Endothelial cell of umbilical vein (primary cell): ENCODE data around the gene DGUOK. TPM values are rescaled to one million over a fixed set of nuclear protein-coding genes. Genes with fewer than 3 reads are reported as not detected.

Experiments
- BruUV-seq: library from RNA; stranded (reverse); fragments of 400-500 nt; replicated peaks from 2 replicates; lab custom pipeline; 2021; lab: Mats Ljungman, UMichigan
- CTCF ChIA-PET: fragments of 300-600, 350-600 bp; sonication (Branson Sonifier 250); formaldehyde crosslinking; loops from one replicate; lab custom pipeline; 2021; ENCODE audit warnings: antibody characterized with exemption, inconsistent platforms; lab: Charles Lee
- POLR2A ChIA-PET: fragments of 300-600, 350-600 bp; sonication (Branson Sonifier 250); formaldehyde crosslinking; loops from one replicate; lab custom pipeline; 2021; ENCODE audit warnings: antibody characterized with exemption, inconsistent platforms; lab: Charles Lee
- DNase-seq: peaks from one replicate; pipeline ENCODE4 v3.0.0-alpha.2; 2011; ENCODE audit warnings: low read depth, low spot score
- FAIRE-seq: peaks from 2 replicates; lab custom pipeline; 2011; peaks lifted over from hg19 to GRCh38; lab: Jason Lieb, UNC
- H2AFZ ChIP-seq: 2 replicates; pipeline ENCODE4 v1.6.0; 2012; ENCODE audit warnings: low read depth, low read length, control low read depth, inconsistent platforms
- H3K27ac ChIP-seq: 2 replicates; pipeline ENCODE4 v1.5.1; 2011; ENCODE audit warnings: low read depth, mild to moderate bottlenecking, control low read depth, low read length, moderate library complexity; ENCODE audit not compliant: insufficient read depth
- H3K27me3 ChIP-seq, 2 experiments: 2 replicates each; pipeline versions ENCODE4 v1.6.0 to v1.6.1; 2011; ENCODE audit warnings: low read length in 2 of 2, mixed read lengths in 1 of 2; ENCODE audit not compliant: control insufficient read depth in 2 of 2, insufficient read depth in 2 of 2
- H3K36me3 ChIP-seq, 2 experiments: 2 replicates in 1 of 2; 3 replicates in 1 of 2; pipeline ENCODE4 v1.5.1; 2011; ENCODE audit warnings: low read length in 2 of 2, mild to moderate bottlenecking in 1 of 2, moderate library complexity in 1 of 2; ENCODE audit not compliant: control insufficient read depth in 2 of 2, insufficient read depth in 2 of 2; ENCODE audit errors: extremely low read depth in 1 of 2
- H3K4me1 ChIP-seq: 3 replicates; pipeline ENCODE4 v1.5.1; 2011; ENCODE audit warnings: mild to moderate bottlenecking, low read length; ENCODE audit not compliant: control insufficient read depth, insufficient read depth; ENCODE audit errors: extremely low read depth
- H3K4me2 ChIP-seq: 2 replicates; pipeline ENCODE4 v1.6.1; 2011; ENCODE audit warnings: low read length, control low read depth, mixed read lengths; ENCODE audit not compliant: insufficient read depth
- H3K4me3 ChIP-seq, 3 experiments: fragments of 200-600 bp in 1 of 3; sonication (generic), shearing (Covaris generic) in 1 of 3; replicated peaks in 1 of 3; 2 replicates each; pipeline ENCODE4 v1.5.1; 2011 to 2016; ENCODE audit warnings: control low read depth in 3 of 3, low read length in 3 of 3, mild to moderate bottlenecking in 2 of 3, inconsistent platforms in 1 of 3, low read depth in 1 of 3, moderate library complexity in 1 of 3; ENCODE audit not compliant: insufficient read depth in 1 of 3
- H3K79me2 ChIP-seq: 2 replicates; pipeline ENCODE4 v1.6.0; 2012; ENCODE audit warnings: low read length, inconsistent platforms; ENCODE audit not compliant: control insufficient read depth, insufficient read depth
- H3K9ac ChIP-seq: replicated peaks from 2 replicates; pipeline ENCODE3; 2011; ENCODE audit warnings: low read length, control low read depth; ENCODE audit not compliant: insufficient read depth; ENCODE audit errors: extremely low read depth
- H3K9me1 ChIP-seq: replicated peaks from 3 replicates; pipeline ENCODE4 v1.6.0; 2011; ENCODE audit warnings: mild to moderate bottlenecking, low read length; ENCODE audit not compliant: control insufficient read depth, insufficient read depth; ENCODE audit errors: extremely low read depth
- H3K9me3 ChIP-seq: replicated peaks from 2 replicates; pipeline ENCODE4 v1.5.1; 2012; ENCODE audit warnings: low read length, inconsistent platforms; ENCODE audit not compliant: control insufficient read depth, insufficient read depth
- H4K20me1 ChIP-seq: replicated peaks from 2 replicates; pipeline ENCODE3; 2011; ENCODE audit warnings: mild to moderate bottlenecking, low read length; ENCODE audit not compliant: control insufficient read depth, insufficient read depth; ENCODE audit errors: extremely low read depth
- EZH2 ChIP-seq: IDR thresholded peaks from 2 replicates; pipeline ENCODE4 v1.6.1; 2012; ENCODE audit warnings: borderline replicate concordance, low read depth, mild to moderate bottlenecking, moderate library complexity, low read length, inconsistent platforms; ENCODE audit not compliant: severe bottlenecking
- FOS ChIP-seq: IDR thresholded peaks from 2 replicates; pipeline ENCODE4 v1.6.1; 2011; ENCODE audit warnings: mild to moderate bottlenecking, low read length, moderate library complexity, borderline replicate concordance; ENCODE audit not compliant: insufficient read depth
- GATA2 ChIP-seq: IDR thresholded peaks from 2 replicates; pipeline ENCODE4 v1.7.0; 2011; ENCODE audit warnings: low read depth, mild to moderate bottlenecking, moderate library complexity, mixed read lengths, low read length; ENCODE audit not compliant: insufficient read length, insufficient read depth
- JUN ChIP-seq: IDR thresholded peaks from 2 replicates; pipeline ENCODE4 v1.6.1; 2011; ENCODE audit warnings: borderline replicate concordance, low read depth; ENCODE audit not compliant: insufficient read length, insufficient read depth
- MYC ChIP-seq: IDR thresholded peaks from one replicate; pipeline ENCODE4 v1.6.1; 2011; ENCODE audit warnings: mild to moderate bottlenecking, low read depth, low read length
- POLR2A ChIP-seq: IDR thresholded peaks from 2 replicates; pipeline ENCODE4 v1.6.1; 2012; ENCODE audit warnings: low read depth, mild to moderate bottlenecking, control low read depth, low read length
- POLR2AphosphoS5 ChIP-seq: IDR thresholded peaks from 2 replicates; pipeline ENCODE4 v1.6.1; 2012; ENCODE audit warnings: low read depth, mild to moderate bottlenecking, control low read depth, low read length, moderate library complexity; ENCODE audit not compliant: insufficient read depth
- dilution Hi-C: fragments of 300-500 bp; cut with MboI; formaldehyde crosslinking; loops from one replicate; pipeline ENCODE4 v1.15.0; 2019; ENCODE audit warnings: low sequenced_read_pairs; ENCODE audit not compliant: extremely low pct_ligation_motif_present
- intact Hi-C: fragments of 100-400 bp; cut with micrococcal nuclease; formaldehyde crosslinking; loops from one replicate; pipeline ENCODE4 v1.10.0; 2022
- polyA plus RNA-seq, 4 experiments: library from polyadenylated mRNA; depleted of rRNA in 3 of 4; stranded (reverse) in 3 of 4; unstranded in 1 of 4; fragments of >200 nt; gene quantifications; 2 replicates each; pipeline versions ENCODE4 v1.2.1 to v1.2.3, GENCODE V29; 2011 to 2012; ENCODE audit warnings: missing spikeins in 1 of 4
- total RNA-seq: library from RNA; stranded (reverse); gene quantifications from 2 replicates; pipeline ENCODE4 v1.2.3, GENCODE V29; 2021
- TF ChIP-seq, protein P1 (sequence below), 2 donors: IDR thresholded peaks; 1 replicate in 1 of 2; 2 replicates in 1 of 2; pipeline ENCODE4 v1.5.1; 2011; ENCODE audit warnings: low read length in 2 of 2, mild to moderate bottlenecking in 2 of 2, moderate library complexity in 2 of 2, control low read depth in 1 of 2, inconsistent platforms in 1 of 2, low read depth in 1 of 2; ENCODE audit not compliant: insufficient read depth in 1 of 2; ENCODE audit errors: extremely low read depth in 1 of 2
- TF ChIP-seq, protein P2 (sequence below): IDR thresholded peaks from 2 replicates; pipeline ENCODE4 v1.6.1; 2011; ENCODE audit not compliant: insufficient read depth, insufficient read length

DGUOK gene
- total and polyA plus RNA-seq, 2 donors (not counting 3 experiments of a cell fraction or from before 2014, with no cell fraction given), result 51.8 to 77.5 TPM

DNA sequence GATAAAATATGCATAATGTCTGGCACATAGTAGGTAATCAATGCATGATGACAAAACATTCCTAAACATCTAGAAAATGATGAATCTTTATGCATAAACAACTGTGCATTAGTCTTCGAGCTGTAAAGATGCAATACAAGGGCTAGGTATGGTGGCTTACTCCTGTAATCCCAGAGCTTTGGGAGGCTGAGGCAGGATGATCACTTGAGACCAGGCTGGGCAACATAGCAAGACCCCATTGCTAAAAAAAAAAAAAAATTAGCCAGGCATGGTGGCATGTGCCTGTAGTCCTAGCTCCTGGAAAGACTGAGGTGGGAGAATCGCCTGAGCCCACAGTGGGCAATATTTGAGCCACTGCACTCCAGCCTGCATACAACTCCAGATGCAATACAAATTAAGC is 63.3 kb downstream of the DGUOK start:
- Histone ChIP-seq H3K36me3 (peaks cover 0 to 8% of the 10 kb centered on the region in 2 experiments), H3K79me2 (peaks cover 58% of the 10 kb centered on the region), H4K20me1 (peaks cover 2% of the 10 kb centered on the region), H3K9me3 (no peaks in the 10 kb centered on the region), H3K27ac (no peak overlapping the region), H3K9ac (no peak overlapping the region), H3K4me2 (no peak overlapping the region), H3K4me3 (no peak overlapping the region), H3K27me3 (no peaks in the 10 kb centered on the region), H3K4me1 (peaks cover 19% of the 10 kb centered on the region), H2AFZ (no peak overlapping the region), H3K9me1 (no peaks in the 10 kb centered on the region)
- POLR2A ChIA-PET, result no interaction called here
- FAIRE-seq, result no peak
- CTCF ChIA-PET, result interaction anchor here (0.6 kb wide), 1 partner anchor 35 kb away, joined by 3 read pairs; no protein-coding TSS in a partner anchor
- DNase-seq, result no peak
- dilution Hi-C loops, result no loop called here
- intact Hi-C loops, result loop anchor here (10.0 kb wide), 1 partner anchor 155 kb away; the partner anchor contains the start of gene BOLA3
- BruUV-seq, result no TSS peak
- TF ChIP-seq POLR2AphosphoS5 (no peak), GATA2 (no peak)
- TF ChIP-seq, protein P1, sequence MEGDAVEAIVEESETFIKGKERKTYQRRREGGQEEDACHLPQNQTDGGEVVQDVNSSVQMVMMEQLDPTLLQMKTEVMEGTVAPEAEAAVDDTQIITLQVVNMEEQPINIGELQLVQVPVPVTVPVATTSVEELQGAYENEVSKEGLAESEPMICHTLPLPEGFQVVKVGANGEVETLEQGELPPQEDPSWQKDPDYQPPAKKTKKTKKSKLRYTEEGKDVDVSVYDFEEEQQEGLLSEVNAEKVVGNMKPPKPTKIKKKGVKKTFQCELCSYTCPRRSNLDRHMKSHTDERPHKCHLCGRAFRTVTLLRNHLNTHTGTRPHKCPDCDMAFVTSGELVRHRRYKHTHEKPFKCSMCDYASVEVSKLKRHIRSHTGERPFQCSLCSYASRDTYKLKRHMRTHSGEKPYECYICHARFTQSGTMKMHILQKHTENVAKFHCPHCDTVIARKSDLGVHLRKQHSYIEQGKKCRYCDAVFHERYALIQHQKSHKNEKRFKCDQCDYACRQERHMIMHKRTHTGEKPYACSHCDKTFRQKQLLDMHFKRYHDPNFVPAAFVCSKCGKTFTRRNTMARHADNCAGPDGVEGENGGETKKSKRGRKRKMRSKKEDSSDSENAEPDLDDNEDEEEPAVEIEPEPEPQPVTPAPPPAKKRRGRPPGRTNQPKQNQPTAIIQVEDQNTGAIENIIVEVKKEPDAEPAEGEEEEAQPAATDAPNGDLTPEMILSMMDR (IDR thresholded peaks at IDR 0.05; ENCODE audit: extremely low read depth in 1 of 2, insufficient read depth in 1 of 2, low read depth in 1 of 2, low read length in 2 of 2), result no peak

DNA sequence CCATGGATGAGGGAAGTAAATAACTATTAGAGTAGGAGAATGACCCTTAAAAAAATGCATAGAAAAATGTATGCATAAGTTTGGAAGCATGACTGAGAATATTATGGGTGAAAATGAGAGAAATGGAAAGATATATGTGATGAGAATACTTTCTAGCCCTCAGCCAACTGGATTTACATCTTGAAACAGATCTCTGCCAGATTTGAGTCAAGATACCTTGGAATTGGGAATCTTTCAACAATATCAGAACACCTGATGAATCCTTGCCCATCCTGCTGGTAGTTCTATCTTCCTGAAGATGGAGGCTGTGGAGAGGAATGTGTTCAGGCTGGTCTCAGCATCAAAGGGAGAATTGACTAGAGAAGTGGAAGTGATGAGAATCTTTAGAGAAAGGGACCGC is 63.9 kb downstream of the DGUOK start:
- Histone ChIP-seq H3K4me3 (no peak overlapping the region), H3K27ac (no peak overlapping the region), H3K36me3 (peaks cover 0 to 8% of the 10 kb centered on the region in 2 experiments), H3K4me2 (no peak overlapping the region), H3K9ac (no peak overlapping the region), H3K9me3 (no peaks in the 10 kb centered on the region), H4K20me1 (peaks cover 2% of the 10 kb centered on the region), H3K79me2 (peaks cover 58% of the 10 kb centered on the region), H3K27me3 (no peaks in the 10 kb centered on the region), H2AFZ (no peak overlapping the region), H3K9me1 (no peaks in the 10 kb centered on the region), H3K4me1 (peaks cover 19% of the 10 kb centered on the region)
- CTCF ChIA-PET, result interaction anchor here (0.6 kb wide), 1 partner anchor 35 kb away, joined by 3 read pairs; no protein-coding TSS in a partner anchor
- no TSS peak for BruUV-seq
- FAIRE-seq (no peak), DNase-seq (no peak)
- TF ChIP-seq, protein P1 (IDR thresholded peaks at IDR 0.05; ENCODE audit: extremely low read depth in 1 of 2, insufficient read depth in 1 of 2, low read depth in 1 of 2, low read length in 2 of 2), result no peak
- TF ChIP-seq GATA2, result no peak
- no peak for TF ChIP-seq JUN
- no peak for TF ChIP-seq POLR2AphosphoS5
- no peak for TF ChIP-seq POLR2A
- TF ChIP-seq, protein P2, sequence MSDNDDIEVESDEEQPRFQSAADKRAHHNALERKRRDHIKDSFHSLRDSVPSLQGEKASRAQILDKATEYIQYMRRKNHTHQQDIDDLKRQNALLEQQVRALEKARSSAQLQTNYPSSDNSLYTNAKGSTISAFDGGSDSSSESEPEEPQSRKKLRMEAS, result no peak
- no peak for TF ChIP-seq EZH2
- TF ChIP-seq FOS, result no peak
- no peak for TF ChIP-seq MYC
- dilution Hi-C loops (no loop called here), intact Hi-C loops (no loop called here)
- POLR2A ChIA-PET, result no interaction called here
